ENCODE data around the gene FNBP1L.

- TF ChIP-seq POLR2A (IDR thresholded peaks at IDR 0.05; ENCODE audit: low read depth) (no peak), CTCF (IDR thresholded peaks at IDR 0.05) (no peak)
These were observed 132.0 kb downstream of the FNBP1L start for GRCh38 chr1:93579891-93580290.
